Ovary (tissue), 3 donors: Measurements from ENCODE around the gene TMEM45A.

Source experiments
- POLR2A ChIP-seq: fragments of 450-650 bp; IDR thresholded peaks from one replicate; pipeline ENCODE4 v1.6.1; 2017; ENCODE audit warnings: antibody characterized with exemption, mild to moderate bottlenecking, moderate library complexity
- TF ChIP-seq, protein P1 (sequence below), 3 donors: fragments of 450-650 bp in 2 of 3; fragments of 200-600 bp in 1 of 3; IDR thresholded peaks; one replicate each; pipeline versions ENCODE4 v1.5.1 to v1.8.0; 2016 to 2022; ENCODE audit warnings: antibody characterized with exemption in 3 of 3, mild to moderate bottlenecking in 1 of 3
- donor health status: DM: no; HTN: no; CAD: no.

DNA sequence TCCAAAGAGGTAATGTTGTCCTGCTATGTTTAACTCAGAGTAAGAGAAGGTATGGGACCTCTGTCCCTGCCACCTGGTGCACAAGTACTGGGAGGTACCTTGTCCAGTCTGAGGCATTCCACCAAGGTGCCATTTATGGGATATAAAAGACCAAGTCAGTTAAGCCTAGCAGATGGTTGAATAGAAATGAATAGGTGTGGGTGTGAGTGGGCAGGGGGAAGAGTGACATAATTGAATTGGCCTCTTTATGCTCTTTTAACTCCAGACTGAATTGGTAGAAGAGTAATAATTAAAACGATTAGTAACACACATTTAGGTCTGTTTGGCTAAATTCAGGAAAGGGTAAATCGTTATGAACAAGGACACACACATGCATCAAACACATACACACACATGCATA is 117.5 kb downstream of the TMEM45A start:
- TF ChIP-seq POLR2A: no peak
- TF ChIP-seq, protein P1, sequence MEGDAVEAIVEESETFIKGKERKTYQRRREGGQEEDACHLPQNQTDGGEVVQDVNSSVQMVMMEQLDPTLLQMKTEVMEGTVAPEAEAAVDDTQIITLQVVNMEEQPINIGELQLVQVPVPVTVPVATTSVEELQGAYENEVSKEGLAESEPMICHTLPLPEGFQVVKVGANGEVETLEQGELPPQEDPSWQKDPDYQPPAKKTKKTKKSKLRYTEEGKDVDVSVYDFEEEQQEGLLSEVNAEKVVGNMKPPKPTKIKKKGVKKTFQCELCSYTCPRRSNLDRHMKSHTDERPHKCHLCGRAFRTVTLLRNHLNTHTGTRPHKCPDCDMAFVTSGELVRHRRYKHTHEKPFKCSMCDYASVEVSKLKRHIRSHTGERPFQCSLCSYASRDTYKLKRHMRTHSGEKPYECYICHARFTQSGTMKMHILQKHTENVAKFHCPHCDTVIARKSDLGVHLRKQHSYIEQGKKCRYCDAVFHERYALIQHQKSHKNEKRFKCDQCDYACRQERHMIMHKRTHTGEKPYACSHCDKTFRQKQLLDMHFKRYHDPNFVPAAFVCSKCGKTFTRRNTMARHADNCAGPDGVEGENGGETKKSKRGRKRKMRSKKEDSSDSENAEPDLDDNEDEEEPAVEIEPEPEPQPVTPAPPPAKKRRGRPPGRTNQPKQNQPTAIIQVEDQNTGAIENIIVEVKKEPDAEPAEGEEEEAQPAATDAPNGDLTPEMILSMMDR (IDR thresholded peaks at IDR 0.05): no peak
